Natural killer cell (primary cell): ENCODE results near the gene STK32B. TPM values are rescaled to one million over a fixed set of nuclear protein-coding genes. Genes with fewer than 3 reads are reported as not detected.

Experiments
- ATAC-seq, 3 donors: fragments of 150-1000 bp in 2 of 3; fragments of 200-7000 bp in 1 of 3; cut with Tn5 transposase; 1 replicate in 1 of 3; 2 replicates in 2 of 3; pipeline ENCODE4 v1.10.0; 2021; ENCODE audit warnings: mild to moderate bottlenecking in 2 of 3, moderate library complexity in 2 of 3
- DNase-seq, 2 donors: peaks; one replicate each; pipeline versions ENCODE4 v3.0.0 to v3.0.0-alpha.2; 2013 to 2021; ENCODE audit warnings: mixed read lengths in 1 of 2
- H3K27ac ChIP-seq: one replicate; pipeline ENCODE4 v1.5.1; 2013; ENCODE audit warnings: mild to moderate bottlenecking, low read length
- H3K27me3 ChIP-seq: one replicate; pipeline ENCODE4 v1.6.1; 2013; ENCODE audit warnings: low read length; ENCODE audit not compliant: control insufficient read depth, insufficient read depth
- H3K36me3 ChIP-seq: one replicate; pipeline ENCODE4 v1.6.1; 2013; ENCODE audit warnings: low read length; ENCODE audit not compliant: control insufficient read depth, insufficient read depth
- H3K4me1 ChIP-seq: one replicate; pipeline ENCODE4 v1.6.1; 2013; ENCODE audit warnings: low read length; ENCODE audit not compliant: control insufficient read depth, insufficient read depth
- H3K4me3 ChIP-seq: one replicate; pipeline ENCODE4 v1.5.1; 2013; ENCODE audit warnings: low read length
- H3K9me3 ChIP-seq: one replicate; pipeline ENCODE4 v1.6.1; 2013; ENCODE audit warnings: low read length; ENCODE audit not compliant: control insufficient read depth, insufficient read depth
- H3K27ac Mint-ChIP-seq, 2 donors: one replicate each; pipeline ENCODE4 v1.8.0; 2022; ENCODE audit warnings: mild to moderate bottlenecking in 2 of 2, mixed read lengths in 2 of 2, moderate library complexity in 1 of 2
- H3K27me3 Mint-ChIP-seq, 2 donors: one replicate each; pipeline ENCODE4 v1.8.0; 2022; ENCODE audit warnings: low read depth in 2 of 2, mixed read lengths in 2 of 2
- H3K36me3 Mint-ChIP-seq: one replicate; pipeline ENCODE4 v1.8.0; 2022; ENCODE audit warnings: mixed read lengths
- H3K4me1 Mint-ChIP-seq, 2 donors: one replicate each; pipeline ENCODE4 v1.8.0; 2022; ENCODE audit warnings: mixed read lengths in 2 of 2
- H3K4me3 Mint-ChIP-seq: one replicate; pipeline ENCODE4 v1.8.0; 2022; ENCODE audit warnings: mild to moderate bottlenecking, moderate library complexity, mixed read lengths
- H3K9me3 Mint-ChIP-seq, 2 donors: one replicate each; pipeline ENCODE4 v1.8.0; 2022; ENCODE audit warnings: mixed read lengths in 2 of 2
- WGBS: methylation state at CpG from one replicate; pipeline ENCODE4 v1.1.7; 2013; ENCODE audit warnings: missing lambda C conversion rate; ENCODE audit not compliant: insufficient coverage; 5-methylcytosine and 5-hydroxymethylcytosine counted together
- intact Hi-C: fragments of 100-400 bp; cut with micrococcal nuclease; formaldehyde crosslinking; loops from one replicate; pipeline ENCODE4 v1.14.2; 2022
- total RNA-seq, 4 donors: library from RNA; stranded (reverse); fragments of 120-200 nt in 1 of 4; gene quantifications; one replicate each; pipeline versions ENCODE4 v1.2.3 to v1.2.4, GENCODE V29; 2013 to 2022
- TF ChIP-seq, protein P1 (sequence below): fragments of 200-600 bp; IDR thresholded peaks from one replicate; pipeline ENCODE4 v1.8.0; 2022; ENCODE audit warnings: antibody characterized with exemption

STK32B gene
- total RNA-seq, 3 donors from 2014 or later (not counting 1 experiment from before 2014, with no cell fraction given): 0.32 to 0.33 TPM; not detected in 1

- Histone ChIP-seq H3K36me3 (no peaks in the 10 kb centered on the region), H3K4me3 (no peak overlapping the region), H3K9me3 (no peaks in the 10 kb centered on the region), H3K4me1 (no peaks in the 10 kb centered on the region), H3K27ac (no peak overlapping the region), H3K27me3 (no peaks in the 10 kb centered on the region)
- WGBS: 89% methylated on average over 8 of the region's 8 CpGs
- TF ChIP-seq, protein P1, sequence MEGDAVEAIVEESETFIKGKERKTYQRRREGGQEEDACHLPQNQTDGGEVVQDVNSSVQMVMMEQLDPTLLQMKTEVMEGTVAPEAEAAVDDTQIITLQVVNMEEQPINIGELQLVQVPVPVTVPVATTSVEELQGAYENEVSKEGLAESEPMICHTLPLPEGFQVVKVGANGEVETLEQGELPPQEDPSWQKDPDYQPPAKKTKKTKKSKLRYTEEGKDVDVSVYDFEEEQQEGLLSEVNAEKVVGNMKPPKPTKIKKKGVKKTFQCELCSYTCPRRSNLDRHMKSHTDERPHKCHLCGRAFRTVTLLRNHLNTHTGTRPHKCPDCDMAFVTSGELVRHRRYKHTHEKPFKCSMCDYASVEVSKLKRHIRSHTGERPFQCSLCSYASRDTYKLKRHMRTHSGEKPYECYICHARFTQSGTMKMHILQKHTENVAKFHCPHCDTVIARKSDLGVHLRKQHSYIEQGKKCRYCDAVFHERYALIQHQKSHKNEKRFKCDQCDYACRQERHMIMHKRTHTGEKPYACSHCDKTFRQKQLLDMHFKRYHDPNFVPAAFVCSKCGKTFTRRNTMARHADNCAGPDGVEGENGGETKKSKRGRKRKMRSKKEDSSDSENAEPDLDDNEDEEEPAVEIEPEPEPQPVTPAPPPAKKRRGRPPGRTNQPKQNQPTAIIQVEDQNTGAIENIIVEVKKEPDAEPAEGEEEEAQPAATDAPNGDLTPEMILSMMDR: no peak
- H3K9me3 Mint-ChIP-seq: peaks cover 4 to 6% of the 10 kb centered on the region in 2 donors
- DNase-seq (no peak), ATAC-seq (no peak)
- no peaks in the 10 kb centered on the region for H3K4me1 Mint-ChIP-seq
- peaks cover 0 to 3% of the 10 kb centered on the region in 2 donors for H3K27me3 Mint-ChIP-seq
- intact Hi-C loops: no loop called here
- no peak overlapping the region for H3K4me3 Mint-ChIP-seq
- H3K27ac Mint-ChIP-seq: no peak overlapping the region
- no peaks in the 10 kb centered on the region for H3K36me3 Mint-ChIP-seq
These were observed 326.7 kb downstream of the STK32B start for GRCh38 chr4:5378002-5378401.

DNA sequence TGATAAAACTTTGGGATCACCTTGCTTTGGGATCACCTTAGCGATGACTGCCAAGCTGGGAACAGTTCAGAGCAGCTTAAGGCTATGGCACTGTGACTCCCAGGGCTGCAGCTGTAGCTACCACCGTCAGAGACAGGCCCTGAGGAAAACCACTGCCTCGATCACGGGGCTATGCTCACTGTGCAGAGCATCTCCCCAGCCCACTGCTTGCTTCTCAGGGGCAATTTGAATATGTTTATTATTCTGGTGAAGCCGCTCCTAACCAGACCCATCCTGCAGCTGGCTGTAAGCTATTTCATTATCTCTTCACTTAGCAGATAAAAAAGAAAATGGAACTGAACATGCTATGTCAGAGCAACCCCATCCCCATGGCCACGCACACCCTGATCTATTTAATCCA is 328.6 kb downstream of the STK32B start:
- Histone ChIP-seq H3K9me3 (no peaks in the 10 kb centered on the region), H3K27ac (no peak overlapping the region), H3K4me1 (peaks cover 2% of the 10 kb centered on the region), H3K27me3 (no peaks in the 10 kb centered on the region), H3K36me3 (no peaks in the 10 kb centered on the region), H3K4me3 (no peak overlapping the region)
- ATAC-seq: no peak
- Mint-ChIP-seq H3K27ac (no peak overlapping the region), H3K9me3 (peaks cover 0 to 2% of the 10 kb centered on the region in 2 donors), H3K4me1 (peaks cover 10 to 14% of the 10 kb centered on the region in 2 donors), H3K36me3 (no peaks in the 10 kb centered on the region), H3K4me3 (no peak overlapping the region), H3K27me3 (no peaks in the 10 kb centered on the region)
- no peak for DNase-seq
- intact Hi-C loops: no loop called here
- TF ChIP-seq, protein P1: no peak
- 87% methylated on average over 6 of the region's 6 CpGs for WGBS

DNA sequence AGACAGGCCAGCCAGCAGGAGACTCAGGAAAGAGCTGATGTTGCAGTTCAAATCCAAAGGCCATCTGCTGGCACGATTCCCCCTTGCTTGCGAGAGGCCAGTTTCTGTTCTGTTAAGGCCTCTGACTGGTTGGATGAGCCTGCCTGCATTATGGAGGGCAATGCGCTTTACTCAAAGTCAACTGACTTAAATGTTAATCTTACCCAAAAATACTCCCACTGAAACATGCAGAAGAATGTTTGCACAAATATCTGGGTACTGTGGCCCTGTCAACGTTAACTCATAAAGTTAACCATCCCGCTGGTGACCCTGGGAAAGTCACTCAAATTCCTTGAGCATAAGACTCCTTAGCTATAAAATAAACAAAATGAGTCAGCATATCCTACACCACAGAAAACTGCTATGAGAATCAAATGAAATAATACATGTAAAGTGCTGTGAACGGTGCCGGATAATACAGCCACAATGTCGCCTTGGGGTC is 330.7 kb downstream of the STK32B start:
- no peaks in the 10 kb centered on the region for H3K27me3 ChIP-seq
- Mint-ChIP-seq H3K4me1 (peaks cover 23 to 28% of the 10 kb centered on the region in 2 donors), H3K9me3 (peaks cover 0 to 2% of the 10 kb centered on the region in 2 donors), H3K36me3 (no peaks in the 10 kb centered on the region), H3K4me3 (no peak overlapping the region), H3K27ac (no peak overlapping the region), H3K27me3 (no peaks in the 10 kb centered on the region)
- H3K4me3 ChIP-seq: no peak overlapping the region
- H3K27ac ChIP-seq: no peak overlapping the region
- H3K9me3 ChIP-seq: no peaks in the 10 kb centered on the region
- no peak for ATAC-seq
- TF ChIP-seq, protein P1: no peak
- intact Hi-C loops: no loop called here
- H3K36me3 ChIP-seq: no peaks in the 10 kb centered on the region
- DNase-seq: no peak
- 95% methylated on average over 8 of the region's 8 CpGs for WGBS
- peaks cover 10% of the 10 kb centered on the region for H3K4me1 ChIP-seq
